Activated CD4-positive, alpha-beta T cell treated with anti-CD3 and anti-CD28 coated beads, Interleukin-2, amount 10 ng/mL, durations not matched to agents 24 days and 14 days (primary cell): ENCODE measurements around the gene HNRNPDL. TPM values are rescaled to one million over a fixed set of nuclear protein-coding genes. Genes with fewer than 3 reads are reported as not detected.

Experiments
- DNase-seq: peaks from one replicate; pipeline ENCODE4 v3.0.0; 2022
- H3K27ac Mint-ChIP-seq: one replicate; pipeline ENCODE4 v1.8.0; 2022; ENCODE audit warnings: mild to moderate bottlenecking, mixed read lengths
- H3K27me3 Mint-ChIP-seq: one replicate; pipeline ENCODE4 v1.8.0; 2022; ENCODE audit warnings: mixed read lengths
- H3K36me3 Mint-ChIP-seq: one replicate; pipeline ENCODE4 v1.8.0; 2022; ENCODE audit warnings: low read depth, mild to moderate bottlenecking, mixed read lengths
- H3K4me1 Mint-ChIP-seq: one replicate; pipeline ENCODE4 v1.8.0; 2021; ENCODE audit warnings: mixed read lengths
- H3K4me3 Mint-ChIP-seq: one replicate; pipeline ENCODE4 v1.8.0; 2022; ENCODE audit warnings: mild to moderate bottlenecking, moderate library complexity, mixed read lengths
- H3K9me3 Mint-ChIP-seq: one replicate; pipeline ENCODE4 v1.8.0; 2021; ENCODE audit warnings: mixed read lengths
- intact Hi-C: fragments of 100-400 bp; cut with micrococcal nuclease; formaldehyde crosslinking; loops from one replicate; pipeline ENCODE4 v1.15.1; 2023
- total RNA-seq: library from RNA; stranded (reverse); gene quantifications from 2 replicates; pipeline ENCODE4 v1.2.3, GENCODE V29; 2022

HNRNPDL gene
- total RNA-seq, 1 donor from 2014 or later: 490 TPM

DNA sequence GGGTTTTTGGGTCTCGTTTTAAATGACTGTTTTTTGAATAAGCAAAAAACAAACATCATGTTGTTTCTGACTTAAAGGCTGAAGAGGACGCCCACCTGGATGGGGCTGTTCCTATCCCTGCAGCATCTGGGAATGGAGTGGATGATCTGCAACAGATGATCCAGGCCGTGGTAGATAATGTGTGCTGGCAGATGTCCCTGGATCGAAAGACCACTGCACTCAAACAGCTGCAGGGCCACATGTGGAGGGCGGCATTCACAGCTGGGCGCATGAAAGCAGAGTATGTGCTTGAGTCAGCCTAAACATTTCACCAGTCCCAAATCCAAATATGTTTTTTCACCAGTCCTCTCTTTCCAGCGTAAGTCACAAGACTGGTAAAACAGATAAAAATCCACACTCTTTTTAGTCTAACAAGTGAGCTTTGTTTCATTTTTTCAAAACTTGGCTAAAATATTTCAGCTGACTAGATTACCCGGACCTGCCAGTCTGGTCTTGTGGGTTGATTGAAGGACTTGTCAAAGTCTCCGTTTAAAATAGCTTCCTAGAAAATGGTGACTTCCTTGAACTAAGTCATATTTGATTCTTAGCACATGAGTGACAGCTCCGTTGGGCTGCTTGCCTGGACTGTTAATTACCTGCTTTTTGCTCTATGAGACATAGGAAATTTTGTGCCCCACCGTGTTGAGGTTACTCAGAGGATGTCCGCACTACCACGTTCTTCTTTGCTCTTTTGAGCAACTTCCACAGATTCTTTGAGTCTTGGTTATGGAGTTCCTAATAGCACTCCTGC, 20.9 kb upstream of the HNRNPDL start:
- intact Hi-C loops: no loop called here
- no peaks in the 10 kb centered on the region for H3K27me3 Mint-ChIP-seq
- H3K36me3 Mint-ChIP-seq: peaks cover 62% of the 10 kb centered on the region
- no peak for DNase-seq
- H3K9me3 Mint-ChIP-seq: no peaks in the 10 kb centered on the region
- no peak overlapping the region for H3K27ac Mint-ChIP-seq
- no peak overlapping the region for H3K4me3 Mint-ChIP-seq
- peaks cover 11% of the 10 kb centered on the region for H3K4me1 Mint-ChIP-seq

DNA sequence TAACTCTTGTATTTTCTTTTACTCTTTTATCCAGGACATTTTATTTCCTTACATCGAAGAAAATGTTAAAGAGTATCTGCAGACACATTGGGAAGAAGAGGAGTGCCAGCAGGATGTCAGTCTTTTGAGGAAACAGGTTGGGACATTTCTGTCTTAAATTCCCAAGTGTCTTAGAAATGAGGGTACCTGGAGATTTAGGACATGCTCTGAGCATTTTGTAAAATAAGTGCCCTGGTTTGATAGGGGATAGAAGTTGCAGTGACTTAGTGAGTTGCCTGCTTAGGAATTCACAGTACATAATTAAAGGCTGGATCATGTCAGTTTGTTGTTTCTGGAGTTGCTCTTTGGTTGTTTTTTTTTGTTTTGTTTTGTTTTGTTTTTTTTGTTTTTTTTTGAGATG, 17.6 kb upstream of the HNRNPDL start:
- peaks cover 13% of the 10 kb centered on the region for H3K4me1 Mint-ChIP-seq
- H3K27me3 Mint-ChIP-seq: no peaks in the 10 kb centered on the region
- no peak overlapping the region for H3K4me3 Mint-ChIP-seq
- peaks cover 48% of the 10 kb centered on the region for H3K36me3 Mint-ChIP-seq
- no peaks in the 10 kb centered on the region for H3K9me3 Mint-ChIP-seq
- H3K27ac Mint-ChIP-seq: no peak overlapping the region
- intact Hi-C loops: no loop called here
- no peak for DNase-seq

DNA sequence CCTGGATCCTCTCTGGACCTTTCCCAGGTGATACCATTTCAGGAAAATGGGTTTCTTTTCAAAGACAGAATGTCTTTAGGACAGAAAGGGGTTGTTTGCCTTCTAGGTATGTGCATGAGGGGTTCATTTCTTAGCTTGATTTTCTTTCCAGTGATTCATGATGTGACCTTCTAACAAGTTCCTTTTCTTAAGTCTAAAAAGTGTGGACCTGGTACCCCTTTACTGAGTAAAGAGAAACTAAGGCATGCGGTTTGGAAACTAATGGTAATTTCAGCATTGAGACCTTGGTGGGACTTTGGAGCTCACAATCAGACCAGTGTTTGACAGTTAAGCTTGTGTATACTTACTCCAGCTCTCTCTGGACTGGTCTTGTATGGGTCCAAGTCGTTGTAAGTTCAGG, 8.8 kb upstream of the HNRNPDL start:
- H3K27me3 Mint-ChIP-seq: no peaks in the 10 kb centered on the region
- DNase-seq: no peak
- no peak overlapping the region for H3K4me3 Mint-ChIP-seq
- H3K27ac Mint-ChIP-seq: no peak overlapping the region
- H3K36me3 Mint-ChIP-seq: peaks cover 49% of the 10 kb centered on the region
- H3K4me1 Mint-ChIP-seq: peaks cover 43% of the 10 kb centered on the region
- H3K9me3 Mint-ChIP-seq: no peaks in the 10 kb centered on the region
- intact Hi-C loops: no loop called here

DNA sequence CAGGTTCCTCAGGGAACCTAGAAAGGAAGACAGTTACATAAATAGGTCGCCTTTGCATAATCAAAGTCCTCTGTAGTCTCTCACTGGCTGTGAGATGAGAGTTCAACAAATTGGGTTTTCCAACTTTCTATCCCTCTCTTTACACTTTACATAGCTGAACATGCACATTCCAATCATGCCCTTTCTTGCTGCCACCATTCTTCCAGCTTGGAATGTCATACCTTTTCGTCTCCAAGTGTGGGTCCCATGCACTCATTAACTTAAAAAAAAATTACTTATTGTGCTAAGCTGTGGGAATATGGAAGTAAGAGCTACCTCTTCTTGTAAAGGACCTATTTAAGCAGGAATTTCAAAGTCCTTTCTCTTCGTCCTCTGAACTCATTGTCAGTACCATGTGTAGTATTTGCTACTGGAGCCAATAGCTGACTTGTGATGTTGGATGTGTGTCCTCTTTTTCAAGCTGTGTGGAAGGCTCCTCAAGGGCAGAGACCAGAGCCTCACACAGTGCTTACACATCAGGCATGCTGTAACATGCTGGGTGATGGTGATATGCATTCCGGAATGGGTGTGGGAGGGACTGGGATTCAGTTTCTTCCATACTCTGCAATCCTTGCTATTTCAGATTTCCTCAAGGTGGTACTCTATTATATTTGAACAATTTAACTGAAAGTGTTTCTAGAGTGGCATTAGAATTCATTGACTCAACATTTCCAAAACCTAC, 7.2 kb upstream of the HNRNPDL start:
- intact Hi-C loops: no loop called here
- Mint-ChIP-seq H3K4me3 (no peak overlapping the region), H3K9me3 (no peaks in the 10 kb centered on the region), H3K36me3 (peaks cover 55% of the 10 kb centered on the region), H3K27ac (no peak overlapping the region), H3K4me1 (peaks cover 56% of the 10 kb centered on the region), H3K27me3 (no peaks in the 10 kb centered on the region)
- no peak for DNase-seq

DNA sequence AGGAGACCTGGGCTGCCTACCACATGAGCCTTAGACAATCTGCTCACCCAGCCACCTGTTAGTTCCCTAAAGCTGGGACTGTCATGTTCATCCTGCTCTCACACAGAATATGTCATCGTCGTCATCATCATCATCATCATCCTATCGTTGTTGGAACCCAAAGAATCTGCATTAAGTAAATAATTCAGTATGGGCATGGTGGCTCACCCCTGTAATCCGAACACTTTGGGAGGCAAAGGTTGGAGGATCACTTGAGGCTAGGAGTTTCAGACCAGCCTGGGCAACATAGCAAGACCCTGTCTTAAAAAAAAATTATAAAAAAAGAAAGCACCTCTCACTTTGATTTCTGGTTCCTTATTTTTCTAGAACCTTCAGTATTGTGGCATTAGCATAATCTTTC, 6.5 kb upstream of the HNRNPDL start:
- Mint-ChIP-seq H3K4me1 (peaks cover 60% of the 10 kb centered on the region), H3K36me3 (peaks cover 52% of the 10 kb centered on the region), H3K27me3 (no peaks in the 10 kb centered on the region), H3K4me3 (no peak overlapping the region), H3K9me3 (no peaks in the 10 kb centered on the region), H3K27ac (peak overlapping the region; percentile 75)
- intact Hi-C loops: no loop called here
- no peak for DNase-seq

DNA sequence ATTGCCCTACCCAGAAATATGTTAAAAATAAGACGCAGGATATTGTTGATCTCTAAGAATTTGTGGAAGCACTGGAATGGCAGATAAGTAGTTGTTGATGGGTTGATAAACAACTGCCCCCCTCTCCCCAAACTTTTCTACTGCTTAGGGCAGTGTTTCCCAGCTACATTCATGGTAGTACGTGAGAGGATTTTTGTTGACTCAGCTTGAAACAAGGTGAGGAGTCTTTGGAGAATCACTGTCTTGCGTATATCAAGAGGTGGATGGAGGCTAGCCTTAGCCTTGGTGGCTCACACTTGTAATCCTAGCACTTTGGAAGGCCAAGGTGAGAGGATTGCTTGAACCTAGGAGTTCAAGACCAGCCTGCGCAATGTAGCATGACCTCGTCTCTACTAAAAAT, 5.9 kb upstream of the HNRNPDL start:
- intact Hi-C loops: no loop called here

DNA sequence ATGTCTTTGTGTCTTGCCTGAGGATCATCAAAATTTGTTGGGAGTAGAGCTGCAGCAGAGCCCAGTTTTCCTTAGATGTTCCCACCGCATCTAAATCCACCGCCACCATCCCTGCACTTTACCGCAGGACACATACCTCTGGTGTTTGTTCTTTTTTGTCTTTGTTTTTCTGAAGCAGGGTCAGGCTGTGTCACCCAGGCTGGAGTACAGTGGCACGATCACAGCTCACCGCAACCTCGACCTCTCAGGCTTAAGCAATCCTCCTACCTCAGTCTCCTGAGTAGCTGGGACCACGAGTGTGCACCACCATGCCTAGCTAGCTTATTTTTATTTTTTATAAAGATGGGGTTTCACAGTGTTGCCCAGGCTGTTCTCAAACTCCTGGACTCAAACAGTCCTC, 4.7 kb upstream of the HNRNPDL start:
- no peaks in the 10 kb centered on the region for H3K9me3 Mint-ChIP-seq
- H3K27me3 Mint-ChIP-seq: no peaks in the 10 kb centered on the region
- DNase-seq: no peak
- intact Hi-C loops: loop anchor here (5.0 kb wide), 1 partner anchor 922 kb away; no protein-coding TSS in a partner anchor
- H3K4me3 Mint-ChIP-seq: peak overlapping the region; percentile 15
- peaks cover 64% of the 10 kb centered on the region for H3K4me1 Mint-ChIP-seq
- peaks cover 53% of the 10 kb centered on the region for H3K36me3 Mint-ChIP-seq
- peak overlapping the region; percentile 64 for H3K27ac Mint-ChIP-seq

More for the DNA sequence above, 5.9 kb upstream of the HNRNPDL start:
- Mint-ChIP-seq H3K9me3 (no peaks in the 10 kb centered on the region), H3K27me3 (no peaks in the 10 kb centered on the region), H3K4me1 (peaks cover 63% of the 10 kb centered on the region), H3K36me3 (peaks cover 53% of the 10 kb centered on the region), H3K27ac (no peak overlapping the region), H3K4me3 (no peak overlapping the region)
- DNase-seq: no peak

DNA sequence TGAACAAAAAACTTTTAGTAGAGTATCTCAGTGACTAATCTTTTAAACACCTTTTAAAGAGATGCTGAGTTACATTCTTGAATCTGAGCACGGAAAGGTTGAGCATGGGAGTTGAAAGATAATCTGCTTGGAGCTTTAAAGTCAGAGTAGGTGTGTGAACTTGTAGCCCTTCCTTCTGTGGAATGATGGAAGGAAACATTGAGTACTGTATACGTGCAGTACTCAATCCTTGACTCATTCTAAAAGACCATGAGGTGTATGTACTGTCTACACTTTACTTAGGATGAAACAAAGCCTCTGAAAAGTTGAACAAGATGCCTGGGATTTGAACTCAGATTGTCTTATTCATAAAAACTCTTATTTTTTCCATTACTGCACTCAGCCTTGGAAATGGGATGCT, 3.5 kb upstream of the HNRNPDL start:
- peak overlapping the region; percentile 68 for H3K4me3 Mint-ChIP-seq
- peak overlapping the region; percentile 93 for H3K27ac Mint-ChIP-seq
- peaks cover 56% of the 10 kb centered on the region for H3K36me3 Mint-ChIP-seq
- peaks cover 55% of the 10 kb centered on the region for H3K4me1 Mint-ChIP-seq
- H3K27me3 Mint-ChIP-seq: no peaks in the 10 kb centered on the region
- intact Hi-C loops: loop anchor here (5.0 kb wide), 1 partner anchor 924 kb away; no protein-coding TSS in a partner anchor
- H3K9me3 Mint-ChIP-seq: no peaks in the 10 kb centered on the region
- no peak for DNase-seq

DNA sequence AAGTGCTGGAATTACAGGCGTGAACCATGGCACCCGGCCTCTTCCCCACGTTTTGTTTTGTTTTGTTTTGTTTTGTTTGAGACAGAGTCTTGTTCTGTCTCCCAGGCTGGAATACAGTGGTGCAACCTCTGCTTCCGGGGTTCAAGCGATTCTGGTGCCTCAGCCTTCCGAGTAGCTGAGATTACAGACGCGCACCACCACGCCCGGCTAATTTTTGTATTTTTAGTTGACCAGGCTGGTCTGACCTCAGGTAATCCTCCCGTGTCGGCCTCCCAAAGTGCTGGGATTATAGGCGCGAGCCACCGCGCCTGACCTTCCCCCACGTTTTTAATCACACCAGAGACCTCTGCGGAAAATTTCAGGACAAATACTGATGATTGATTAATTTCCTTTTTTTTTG, 2.3 kb upstream of the HNRNPDL start:
- no peaks in the 10 kb centered on the region for H3K9me3 Mint-ChIP-seq
- H3K27me3 Mint-ChIP-seq: no peaks in the 10 kb centered on the region
- peaks cover 57% of the 10 kb centered on the region for H3K4me1 Mint-ChIP-seq
- H3K27ac Mint-ChIP-seq: peak overlapping the region; percentile 53
- intact Hi-C loops: loop anchor here (5.0 kb wide), 1 partner anchor 925 kb away; no protein-coding TSS in a partner anchor
- H3K36me3 Mint-ChIP-seq: peaks cover 61% of the 10 kb centered on the region
- no peak for DNase-seq
- H3K4me3 Mint-ChIP-seq: peak overlapping the region; percentile 96

DNA sequence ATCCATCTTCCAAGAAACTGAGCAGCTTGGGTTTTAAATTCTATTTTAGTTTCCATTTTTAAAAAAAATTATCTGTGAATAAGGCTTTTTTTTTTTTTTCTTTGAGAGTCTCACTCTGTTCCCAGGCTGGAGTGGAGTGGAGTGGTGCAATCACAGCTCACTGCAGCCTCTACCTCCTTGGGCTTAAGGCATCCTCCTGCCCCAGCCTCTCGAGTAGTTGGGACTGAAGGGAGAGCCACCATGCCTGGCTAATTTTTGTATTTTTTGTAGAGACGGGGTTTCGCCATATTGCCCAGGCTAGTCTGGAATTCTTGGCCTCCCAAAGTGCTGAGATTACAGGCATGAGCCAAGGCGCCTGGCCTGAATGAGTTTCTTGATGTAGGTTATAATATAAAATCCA, 1.6 kb upstream of the HNRNPDL start:
- no peaks in the 10 kb centered on the region for H3K27me3 Mint-ChIP-seq
- H3K36me3 Mint-ChIP-seq: peaks cover 61% of the 10 kb centered on the region
- DNase-seq: no peak
- H3K9me3 Mint-ChIP-seq: no peaks in the 10 kb centered on the region
- H3K27ac Mint-ChIP-seq: peak overlapping the region; percentile 62
- H3K4me1 Mint-ChIP-seq: peaks cover 58% of the 10 kb centered on the region
- intact Hi-C loops: loop anchor here (5.0 kb wide), 1 partner anchor 925 kb away; no protein-coding TSS in a partner anchor
- H3K4me3 Mint-ChIP-seq: peak overlapping the region; percentile 96

DNA sequence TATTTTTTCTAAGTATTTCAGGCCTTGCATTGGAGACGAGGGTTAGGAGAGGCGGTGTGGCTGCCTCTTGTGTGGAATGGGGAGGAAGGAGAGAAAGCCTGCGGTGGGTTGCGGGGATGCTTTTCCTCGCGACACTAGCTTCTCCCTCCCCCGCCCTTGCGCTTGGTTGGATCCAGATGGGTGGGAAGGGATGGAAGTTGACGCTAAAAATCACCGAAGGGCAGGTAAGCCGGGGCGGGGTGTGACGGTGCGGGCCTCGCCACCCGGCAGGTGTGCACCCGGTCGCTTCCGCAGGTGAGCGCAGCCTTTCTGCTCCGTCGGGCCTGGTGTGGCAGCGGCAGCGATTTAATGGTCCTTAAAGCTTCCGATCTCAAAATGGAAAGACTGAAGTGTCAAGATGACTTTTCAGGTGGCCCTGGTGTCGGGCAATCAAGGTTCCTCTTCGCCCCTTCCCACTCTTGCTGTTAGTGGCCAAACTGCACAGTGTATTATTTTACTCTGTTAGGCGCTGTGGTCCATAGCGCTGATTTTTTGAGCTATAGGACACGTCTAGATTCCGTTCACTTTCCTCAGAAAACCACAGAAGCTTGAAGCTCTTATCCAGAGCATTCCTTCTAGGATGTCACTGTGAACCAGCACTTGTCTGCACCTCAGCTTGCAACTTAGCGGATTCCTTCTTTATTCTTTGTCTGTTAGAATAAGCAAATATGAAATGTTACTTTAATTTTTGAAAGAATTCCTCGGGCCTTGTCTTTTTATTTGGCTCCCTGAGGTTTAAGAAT, 893 bp upstream of the HNRNPDL start:
- Mint-ChIP-seq H3K9me3 (no peaks in the 10 kb centered on the region), H3K36me3 (peaks cover 61% of the 10 kb centered on the region), H3K27ac (peak overlapping the region; percentile 99)

DNA sequence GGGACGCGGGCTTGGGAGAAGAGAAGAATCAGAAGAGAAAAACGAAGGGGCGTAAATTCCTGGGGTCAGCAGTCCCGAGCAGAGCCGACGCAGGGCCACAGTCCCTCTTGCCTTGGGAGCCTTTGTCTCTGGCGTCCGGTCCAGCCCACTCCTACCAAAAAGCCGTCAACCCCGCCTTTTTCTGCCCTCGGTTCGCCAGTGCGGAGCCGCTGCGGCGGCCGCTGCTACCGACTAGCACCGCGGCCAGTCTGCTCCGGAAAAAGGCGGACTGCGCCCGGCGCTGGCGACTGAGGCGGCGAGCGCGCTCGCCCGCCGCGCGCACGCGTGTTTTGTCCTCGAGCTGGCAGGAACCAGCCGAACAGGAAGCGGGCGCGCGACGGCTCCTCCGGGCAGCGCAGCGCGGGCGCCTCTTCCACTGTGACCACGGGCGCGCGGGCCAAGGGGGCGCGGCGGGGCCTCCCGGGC, 502 bp downstream of the HNRNPDL start:
- intact Hi-C loops: loop anchor here (1.0 to 5.0 kb wide), 6 partner anchors 55 to 928 kb away; partner anchors contain the start of gene THAP9
- no peaks in the 10 kb centered on the region for H3K9me3 Mint-ChIP-seq
- peak overlapping the region; percentile 96 for H3K4me3 Mint-ChIP-seq
- no peak for DNase-seq
- peaks cover 65% of the 10 kb centered on the region for H3K36me3 Mint-ChIP-seq
- H3K27ac Mint-ChIP-seq: peak overlapping the region; percentile 99
- no peaks in the 10 kb centered on the region for H3K27me3 Mint-ChIP-seq
- H3K4me1 Mint-ChIP-seq: peaks cover 60% of the 10 kb centered on the region

More for the DNA sequence above, 893 bp upstream of the HNRNPDL start:
- Mint-ChIP-seq H3K27me3 (no peaks in the 10 kb centered on the region), H3K4me3 (peak overlapping the region; percentile 96), H3K4me1 (peaks cover 61% of the 10 kb centered on the region)
- intact Hi-C loops: loop anchor here (5.0 kb wide), 1 partner anchor 926 kb away; no protein-coding TSS in a partner anchor
- DNase-seq: peak; percentile 79

DNA sequence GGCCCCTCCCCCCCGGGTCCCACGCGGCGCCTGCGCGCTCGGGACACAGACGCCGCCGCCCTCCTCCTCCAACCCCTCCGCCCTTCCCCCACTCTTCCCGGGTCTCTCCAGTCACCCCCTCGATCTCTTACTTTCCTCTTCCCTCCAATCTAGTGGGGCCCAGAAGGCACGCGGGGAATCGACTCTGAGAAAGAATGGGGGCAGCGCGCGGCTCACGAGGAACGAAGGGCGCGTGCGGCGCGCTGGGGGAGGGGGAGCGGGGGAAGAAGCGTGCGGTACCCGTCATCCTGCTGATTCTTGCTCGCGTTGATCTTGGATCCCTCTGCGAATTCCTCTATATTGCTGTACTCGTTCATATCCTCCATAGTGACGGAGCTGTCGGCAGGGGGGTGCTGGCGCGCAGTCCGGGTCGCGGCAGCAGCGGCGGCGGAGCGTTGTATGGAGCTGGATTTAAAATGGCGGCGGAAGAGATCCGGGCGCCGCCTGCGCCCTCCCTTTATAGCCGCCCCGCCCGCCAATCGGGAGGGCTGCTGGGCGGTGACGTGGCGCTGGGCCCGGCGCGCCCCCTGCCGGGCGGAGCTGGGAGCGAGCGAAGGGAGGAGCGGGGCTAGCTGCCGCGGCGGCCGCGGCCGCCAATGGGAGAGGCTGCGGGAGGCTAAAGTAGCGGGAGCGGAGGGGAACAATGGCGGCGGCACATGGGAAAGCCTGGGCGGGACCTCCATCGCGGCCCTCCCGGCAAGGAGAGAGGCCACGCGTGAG, 1.1 kb downstream of the HNRNPDL start:
- no peaks in the 10 kb centered on the region for H3K9me3 Mint-ChIP-seq
- intact Hi-C loops: loop anchor here (1.0 to 2.0 kb wide), 5 partner anchors 55 to 682 kb away; partner anchors contain the start of gene THAP9
- DNase-seq: peak; percentile 98

More for the DNA sequence above, 1.1 kb downstream of the HNRNPDL start:
- Mint-ChIP-seq H3K4me3 (peak overlapping the region; percentile 96), H3K27ac (peak overlapping the region; percentile 99), H3K27me3 (no peaks in the 10 kb centered on the region), H3K4me1 (peaks cover 61% of the 10 kb centered on the region), H3K36me3 (peaks cover 69% of the 10 kb centered on the region)
